Measurements from ENCODE around the gene UNC80.

- TF ChIP-seq CTCF (IDR thresholded peaks at IDR 0.05; ENCODE audit: low read depth, low read length) (no peak), POLR2A (IDR thresholded peaks at IDR 0.05; ENCODE audit: extremely low read depth, insufficient read length) (no peak), MAX (IDR thresholded peaks at IDR 0.05; ENCODE audit: low read depth, low read length) (no peak), MYC (IDR thresholded peaks at IDR 0.05; ENCODE audit: low read depth, low read length) (no peak)
These were observed 134.1 kb downstream of the UNC80 start for GRCh38 chr2:209905691-209906090.
